ENCODE data around the gene SFMBT1. TPM values are rescaled to one million over a fixed set of nuclear protein-coding genes. Genes with fewer than 3 reads are reported as not detected.

The SFMBT1 gene
- total and polyA plus RNA-seq, 9 of the 15 experiments (the other 6 are each of a cell fraction or from before 2014, with no cell fraction given), result 0.76 to 6.6 (median 3.6) TPM

DNA sequence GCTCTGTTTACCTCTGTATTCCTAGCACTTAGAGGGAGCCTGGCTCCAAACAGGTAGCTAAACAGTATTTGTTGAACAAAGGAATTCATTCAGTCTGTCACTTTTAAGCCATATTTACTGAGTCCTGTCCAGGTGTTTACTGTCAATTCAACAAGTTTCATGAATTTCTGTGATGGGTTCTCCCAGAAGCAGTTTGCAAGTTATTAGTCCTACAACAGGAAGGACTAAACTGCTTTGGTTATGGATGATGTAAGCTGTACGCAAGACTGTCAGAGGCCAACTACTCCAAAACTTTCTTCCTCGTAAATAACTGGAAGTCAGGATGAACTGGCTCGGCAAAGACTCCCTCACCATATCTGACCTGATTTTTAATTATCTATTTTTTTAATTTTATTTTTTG lies 173.6 kb downstream of the SFMBT1 start:
- no peaks in the 10 kb centered on the region for H3K9me3 ChIP-seq (replicated peaks; ENCODE audit: control insufficient read depth, insufficient read depth, low read depth, low read length)
- H3K27ac ChIP-seq (ENCODE audit: extremely low read depth, low read depth, low read length), result no peak overlapping the region; the same call in 2 of the 3 replicates
- H4K20me1 ChIP-seq (replicated peaks; ENCODE audit: control insufficient read depth, insufficient read depth, low read length), result no peaks in the 10 kb centered on the region
- WGBS (ENCODE audit: insufficient coverage, low coverage, missing lambda C conversion rate), result 19% methylated on average over 3 of the region's 3 CpGs
- no peak for DNase-seq (ENCODE audit: extremely low read depth in 1 of 4, low spot score in 3 of 4)
- no peak overlapping the region for H2AFZ ChIP-seq (ENCODE audit: low read depth, low read length)
- no peaks in the 10 kb centered on the region for H3K79me2 ChIP-seq (ENCODE audit: control insufficient read depth, insufficient read depth, low read length)
- H3K4me1 ChIP-seq (replicated peaks in 1 of 2; ENCODE audit: control insufficient read depth in 2 of 2, insufficient read depth in 2 of 2, low read length in 2 of 2), result peaks cover 10 to 36% of the 10 kb centered on the region in 2 experiments
- in situ Hi-C loops (cut with MboI) (no loop called here), intact Hi-C loops (cut with micrococcal nuclease) (no loop called here)
- H3K27me3 ChIP-seq (ENCODE audit: control insufficient read depth in 2 of 2, insufficient read depth in 2 of 2, low read length in 2 of 2), result no peaks in the 10 kb centered on the region
- no peak overlapping the region for H3K9ac ChIP-seq (ENCODE audit: insufficient read depth in 1 of 2, low read depth in 2 of 2, low read length in 2 of 2)
- H3K4me3 ChIP-seq, result no peak overlapping the region
- POLR2A ChIA-PET, result no interaction called here
- peak; percentile 57 for ATAC-seq
- FAIRE-seq, result no peak
- no TSS peak for BruUV-seq (replicated peaks)
- CTCF ChIA-PET (ENCODE audit: low intra/inter-chr PET ratio), result no interaction called here
- H3K9me1 ChIP-seq (ENCODE audit: control insufficient read depth, insufficient read depth, low read length), result no peaks in the 10 kb centered on the region
- H3K36me3 ChIP-seq (ENCODE audit: control insufficient read depth, insufficient read depth, low read length), result no peaks in the 10 kb centered on the region
- no peak overlapping the region for H3K4me2 ChIP-seq (ENCODE audit: insufficient read depth, low read length)
- TF ChIP-seq, protein P1, sequence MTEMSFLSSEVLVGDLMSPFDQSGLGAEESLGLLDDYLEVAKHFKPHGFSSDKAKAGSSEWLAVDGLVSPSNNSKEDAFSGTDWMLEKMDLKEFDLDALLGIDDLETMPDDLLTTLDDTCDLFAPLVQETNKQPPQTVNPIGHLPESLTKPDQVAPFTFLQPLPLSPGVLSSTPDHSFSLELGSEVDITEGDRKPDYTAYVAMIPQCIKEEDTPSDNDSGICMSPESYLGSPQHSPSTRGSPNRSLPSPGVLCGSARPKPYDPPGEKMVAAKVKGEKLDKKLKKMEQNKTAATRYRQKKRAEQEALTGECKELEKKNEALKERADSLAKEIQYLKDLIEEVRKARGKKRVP (CRISPR knock-in tag; IDR thresholded peaks at IDR 0.05), result peak; percentile 91
- TF ChIP-seq, protein P2, sequence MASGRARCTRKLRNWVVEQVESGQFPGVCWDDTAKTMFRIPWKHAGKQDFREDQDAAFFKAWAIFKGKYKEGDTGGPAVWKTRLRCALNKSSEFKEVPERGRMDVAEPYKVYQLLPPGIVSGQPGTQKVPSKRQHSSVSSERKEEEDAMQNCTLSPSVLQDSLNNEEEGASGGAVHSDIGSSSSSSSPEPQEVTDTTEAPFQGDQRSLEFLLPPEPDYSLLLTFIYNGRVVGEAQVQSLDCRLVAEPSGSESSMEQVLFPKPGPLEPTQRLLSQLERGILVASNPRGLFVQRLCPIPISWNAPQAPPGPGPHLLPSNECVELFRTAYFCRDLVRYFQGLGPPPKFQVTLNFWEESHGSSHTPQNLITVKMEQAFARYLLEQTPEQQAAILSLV (tag; IDR thresholded peaks at IDR 0.05), result 0 out of 2 replicates have a peak, but pooled peaks have one; percentile 15
- peak; percentile 34; the same call in 1 of the 2 replicates for TF ChIP-seq ZNF239 (CRISPR knock-in tag; IDR thresholded peaks at IDR 0.05)
- no peak for TF ChIP-seq CTBP1 (IDR thresholded peaks at IDR 0.05; ENCODE audit: borderline replicate concordance)
- no peak for TF ChIP-seq HNRNPLL (IDR thresholded peaks at IDR 0.05; ENCODE audit: low read depth, low read length, poor library complexity, severe bottlenecking)
- 0 out of 2 replicates have a peak, but pooled peaks have one; percentile 24 for TF ChIP-seq ZNF311 (CRISPR knock-in tag; IDR thresholded peaks at IDR 0.05)
- TF ChIP-seq FUS (optimal IDR thresholded peaks at IDR 0.05; ENCODE audit: low read depth, low read length), result no peak
- TF ChIP-seq ETV1 (tag; conservative IDR thresholded peaks at IDR 0.05; ENCODE audit: low read depth), result peak; percentile 67
- TF ChIP-seq, protein P3, sequence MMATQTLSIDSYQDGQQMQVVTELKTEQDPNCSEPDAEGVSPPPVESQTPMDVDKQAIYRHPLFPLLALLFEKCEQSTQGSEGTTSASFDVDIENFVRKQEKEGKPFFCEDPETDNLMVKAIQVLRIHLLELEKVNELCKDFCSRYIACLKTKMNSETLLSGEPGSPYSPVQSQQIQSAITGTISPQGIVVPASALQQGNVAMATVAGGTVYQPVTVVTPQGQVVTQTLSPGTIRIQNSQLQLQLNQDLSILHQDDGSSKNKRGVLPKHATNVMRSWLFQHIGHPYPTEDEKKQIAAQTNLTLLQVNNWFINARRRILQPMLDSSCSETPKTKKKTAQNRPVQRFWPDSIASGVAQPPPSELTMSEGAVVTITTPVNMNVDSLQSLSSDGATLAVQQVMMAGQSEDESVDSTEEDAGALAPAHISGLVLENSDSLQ (IDR thresholded peaks at IDR 0.05), result peak; percentile 51
- TF ChIP-seq NFIX (CRISPR knock-in tag; IDR thresholded peaks at IDR 0.05; ENCODE audit: low read depth), result no peak
- no peak for TF ChIP-seq CBX8 (IDR thresholded peaks at IDR 0.05; ENCODE audit: borderline replicate concordance, extremely low read depth, low read depth, low read length, poor library complexity, severe bottlenecking)
- TF ChIP-seq ZBED1 (IDR thresholded peaks at IDR 0.05), result no peak
- TF ChIP-seq ZNF232 (CRISPR knock-in tag; IDR thresholded peaks at IDR 0.05), result no peak
- TF ChIP-seq, protein P4, sequence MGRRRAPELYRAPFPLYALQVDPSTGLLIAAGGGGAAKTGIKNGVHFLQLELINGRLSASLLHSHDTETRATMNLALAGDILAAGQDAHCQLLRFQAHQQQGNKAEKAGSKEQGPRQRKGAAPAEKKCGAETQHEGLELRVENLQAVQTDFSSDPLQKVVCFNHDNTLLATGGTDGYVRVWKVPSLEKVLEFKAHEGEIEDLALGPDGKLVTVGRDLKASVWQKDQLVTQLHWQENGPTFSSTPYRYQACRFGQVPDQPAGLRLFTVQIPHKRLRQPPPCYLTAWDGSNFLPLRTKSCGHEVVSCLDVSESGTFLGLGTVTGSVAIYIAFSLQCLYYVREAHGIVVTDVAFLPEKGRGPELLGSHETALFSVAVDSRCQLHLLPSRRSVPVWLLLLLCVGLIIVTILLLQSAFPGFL (CRISPR knock-in tag; IDR thresholded peaks at IDR 0.05), result no peak
- peak; percentile 48; the same call in 1 of the 2 replicates for TF ChIP-seq DMBX1 (CRISPR knock-in tag; IDR thresholded peaks at IDR 0.05; ENCODE audit: borderline replicate concordance)
- peak; percentile 59; the same call in 1 of the 2 replicates for TF ChIP-seq KLF6 (CRISPR knock-in tag; IDR thresholded peaks at IDR 0.05; ENCODE audit: borderline replicate concordance)
- TF ChIP-seq, protein P5, sequence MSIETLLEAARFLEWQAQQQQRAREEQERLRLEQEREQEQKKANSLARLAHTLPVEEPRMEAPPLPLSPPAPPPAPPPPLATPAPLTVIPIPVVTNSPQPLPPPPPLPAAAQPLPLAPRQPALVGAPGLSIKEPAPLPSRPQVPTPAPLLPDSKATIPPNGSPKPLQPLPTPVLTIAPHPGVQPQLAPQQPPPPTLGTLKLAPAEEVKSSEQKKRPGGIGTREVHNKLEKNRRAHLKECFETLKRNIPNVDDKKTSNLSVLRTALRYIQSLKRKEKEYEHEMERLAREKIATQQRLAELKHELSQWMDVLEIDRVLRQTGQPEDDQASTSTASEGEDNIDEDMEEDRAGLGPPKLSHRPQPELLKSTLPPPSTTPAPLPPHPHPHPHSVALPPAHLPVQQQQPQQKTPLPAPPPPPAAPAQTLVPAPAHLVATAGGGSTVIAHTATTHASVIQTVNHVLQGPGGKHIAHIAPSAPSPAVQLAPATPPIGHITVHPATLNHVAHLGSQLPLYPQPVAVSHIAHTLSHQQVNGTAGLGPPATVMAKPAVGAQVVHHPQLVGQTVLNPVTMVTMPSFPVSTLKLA (conservative IDR thresholded peaks at IDR 0.05), result no peak
- no peak for TF ChIP-seq HSF4 (CRISPR knock-in tag; IDR thresholded peaks at IDR 0.05; ENCODE audit: borderline replicate concordance)

Data from K562 (cell line).